ENCODE results near the gene CYP21A2.

Gene CYP21A2

GRCh38 chr6:32084780-32085179 lies 46.6 kb downstream of the CYP21A2 start:
- TF ChIP-seq CTCF (IDR thresholded peaks at IDR 0.05; ENCODE audit: poor library complexity, severe bottlenecking): no peak
- ATAC-seq (ENCODE audit: low read depth) (no peak), DNase-seq (ENCODE audit: low spot score) (no peak)
- Histone ChIP-seq H3K27ac (ENCODE audit: poor library complexity, severe bottlenecking) (no peak overlapping the region), H3K4me3 (ENCODE audit: severe bottlenecking) (no peak overlapping the region), H3K9me3 (ENCODE audit: severe bottlenecking) (no peaks in the 10 kb centered on the region), H3K27me3 (ENCODE audit: insufficient read depth, poor library complexity, severe bottlenecking) (no peaks in the 10 kb centered on the region), H3K4me1 (ENCODE audit: insufficient read depth, poor library complexity, severe bottlenecking) (peaks cover 45% of the 10 kb centered on the region), H3K36me3 (ENCODE audit: low read depth) (no peaks in the 10 kb centered on the region)

- no peak for ATAC-seq (ENCODE audit: low read depth)
- no peak for DNase-seq (ENCODE audit: low spot score)
- Histone ChIP-seq H3K4me3 (ENCODE audit: severe bottlenecking) (no peak overlapping the region), H3K9me3 (ENCODE audit: severe bottlenecking) (no peaks in the 10 kb centered on the region), H3K27ac (ENCODE audit: poor library complexity, severe bottlenecking) (no peak overlapping the region), H3K4me1 (ENCODE audit: insufficient read depth, poor library complexity, severe bottlenecking) (peaks cover 40% of the 10 kb centered on the region), H3K27me3 (ENCODE audit: insufficient read depth, poor library complexity, severe bottlenecking) (no peaks in the 10 kb centered on the region), H3K36me3 (ENCODE audit: low read depth) (no peaks in the 10 kb centered on the region)
- no peak for TF ChIP-seq CTCF (IDR thresholded peaks at IDR 0.05; ENCODE audit: poor library complexity, severe bottlenecking)
Measured at GRCh38 chr6:32085759-32086459, 47.7 kb downstream of the CYP21A2 start.

GRCh38 chr6:32086661-32087573 lies 48.7 kb downstream of the CYP21A2 start:
- no peak for DNase-seq (ENCODE audit: low spot score)
- no peak for ATAC-seq (ENCODE audit: low read depth)
- H3K4me3 ChIP-seq (ENCODE audit: severe bottlenecking): no peak overlapping the region
- peaks cover 31% of the 10 kb centered on the region for H3K4me1 ChIP-seq (ENCODE audit: insufficient read depth, poor library complexity, severe bottlenecking)
- no peak overlapping the region for H3K27ac ChIP-seq (ENCODE audit: poor library complexity, severe bottlenecking)
- H3K36me3 ChIP-seq (ENCODE audit: low read depth): no peaks in the 10 kb centered on the region
- no peaks in the 10 kb centered on the region for H3K9me3 ChIP-seq (ENCODE audit: severe bottlenecking)
- H3K27me3 ChIP-seq (ENCODE audit: insufficient read depth, poor library complexity, severe bottlenecking): no peaks in the 10 kb centered on the region
- TF ChIP-seq CTCF (IDR thresholded peaks at IDR 0.05; ENCODE audit: poor library complexity, severe bottlenecking): no peak

- no peak for DNase-seq (ENCODE audit: low spot score)
Measured at GRCh38 chr6:32087574-32088486, 49.6 kb downstream of the CYP21A2 start.

More at GRCh38 chr6:32087574-32088486, 49.6 kb downstream of the CYP21A2 start:
- Histone ChIP-seq H3K27me3 (ENCODE audit: insufficient read depth, poor library complexity, severe bottlenecking) (no peaks in the 10 kb centered on the region), H3K4me1 (ENCODE audit: insufficient read depth, poor library complexity, severe bottlenecking) (peaks cover 22% of the 10 kb centered on the region), H3K4me3 (ENCODE audit: severe bottlenecking) (no peak overlapping the region), H3K36me3 (ENCODE audit: low read depth) (no peaks in the 10 kb centered on the region), H3K27ac (ENCODE audit: poor library complexity, severe bottlenecking) (no peak overlapping the region), H3K9me3 (ENCODE audit: severe bottlenecking) (no peaks in the 10 kb centered on the region)
- peak; percentile 71 for TF ChIP-seq CTCF (IDR thresholded peaks at IDR 0.05; ENCODE audit: poor library complexity, severe bottlenecking)
- peak; percentile 60 for ATAC-seq (ENCODE audit: low read depth)
